Activated T-cell treated with anti-CD3 and anti-CD28 coated beads, Interleukin-2, amount 50 U/mL, for 1 hour (primary cell): Measurements from ENCODE around the gene PMVK.
"Not testable (repeated sequence)": the region's sequence is repeated elsewhere in the genome, so short reads cannot be mapped to it uniquely, and the experiment has no call there.

Source experiments
- DNase-seq: peaks from one replicate; pipeline ENCODE4 v3.0.0-alpha.2; 2020

The PMVK gene

GRCh38 chr1:154912755-154913154 lies 23.8 kb downstream of the PMVK start:
- DNase-seq, result no peak

GRCh38 chr1:154911691-154912550 lies 24.6 kb downstream of the PMVK start:
- no peak for DNase-seq

- no peak for DNase-seq
These were observed 25.7 kb downstream of the PMVK start for GRCh38 chr1:154910851-154911250.

GRCh38 chr1:154908937-154909336 lies 27.6 kb downstream of the PMVK start:
- DNase-seq, result no peak

GRCh38 chr1:154908129-154908528 lies 28.4 kb downstream of the PMVK start:
- not testable (repeated sequence) for DNase-seq

- DNase-seq, result no peak
These were observed 29.9 kb downstream of the PMVK start for GRCh38 chr1:154906621-154907081.

- no peak for DNase-seq
These were observed 33.5 kb downstream of the PMVK start for GRCh38 chr1:154902938-154903566.

GRCh38 chr1:154901591-154901990 lies 34.9 kb downstream of the PMVK start:
- no peak for DNase-seq

- no peak for DNase-seq
These were observed 37.5 kb downstream of the PMVK start for GRCh38 chr1:154899041-154899440.

GRCh38 chr1:154896771-154897286 lies 39.7 kb downstream of the PMVK start:
- DNase-seq, result no peak

GRCh38 chr1:154895798-154896197 lies 40.7 kb downstream of the PMVK start:
- no peak for DNase-seq

- no peak for DNase-seq
These were observed 45.1 kb downstream of the PMVK start for GRCh38 chr1:154891452-154891851.

GRCh38 chr1:154888757-154889156 lies 47.8 kb downstream of the PMVK start:
- DNase-seq, result no peak

- no peak for DNase-seq
These were observed 50.1 kb downstream of the PMVK start for GRCh38 chr1:154886281-154887015.

GRCh38 chr1:154884869-154885701 lies 51.4 kb downstream of the PMVK start:
- DNase-seq, result no peak

- DNase-seq, result no peak
These were observed 52.3 kb downstream of the PMVK start for GRCh38 chr1:154883919-154884868.

- no peak for DNase-seq
These were observed 54.5 kb downstream of the PMVK start for GRCh38 chr1:154881820-154882535.

- DNase-seq, result no peak
These were observed 55.8 kb downstream of the PMVK start for GRCh38 chr1:154880671-154881070.

GRCh38 chr1:154879038-154879421 lies 57.5 kb downstream of the PMVK start:
- DNase-seq, result no peak

GRCh38 chr1:154878371-154879037 lies 58.0 kb downstream of the PMVK start:
- DNase-seq, result peak; percentile 79
